WTC11 (cell line): Measurements from ENCODE around the gene FAM20A. TPM values are rescaled to one million over a fixed set of nuclear protein-coding genes. Genes with fewer than 3 reads are reported as not detected.

ENCODE experiments used
- ATAC-seq: fragments of 200-7000 bp; cut with Tn5 transposase; 2 replicates; pipeline ENCODE4 v1.10.0; 2021; ENCODE audit warnings: mild to moderate bottlenecking, moderate library complexity
- CTCF ChIA-PET: fragments of 300-600 bp; sonication (Branson Sonifier 250); formaldehyde crosslinking; loops from one replicate; lab custom pipeline; 2021; ENCODE audit warnings: antibody characterized with exemption; lab: Charles Lee
- POLR2A ChIA-PET: fragments of 350-600 bp; sonication (Branson Sonifier 250); formaldehyde crosslinking; loops from one replicate; lab custom pipeline; 2021; ENCODE audit warnings: antibody characterized with exemption; lab: Charles Lee
- DNase-seq: peaks from one replicate; pipeline ENCODE4 v3.0.0; 2021; ENCODE audit warnings: low spot score
- H3K27ac Mint-ChIP-seq: 2 replicates; pipeline ENCODE4 v1.8.0; 2021; ENCODE audit warnings: mixed read lengths
- H3K27me3 Mint-ChIP-seq: 2 replicates; pipeline ENCODE4 v1.8.0; 2021; ENCODE audit warnings: low read depth, mild to moderate bottlenecking, moderate library complexity, mixed read lengths
- H3K36me3 Mint-ChIP-seq: 2 replicates; pipeline ENCODE4 v1.8.0; 2021; ENCODE audit warnings: mixed read lengths
- H3K4me1 Mint-ChIP-seq: 2 replicates; pipeline ENCODE4 v1.8.0; 2022; ENCODE audit warnings: mixed read lengths
- H3K4me3 Mint-ChIP-seq: 2 replicates; pipeline ENCODE4 v1.8.0; 2021; ENCODE audit warnings: mild to moderate bottlenecking, moderate library complexity, mixed read lengths
- H3K9me3 Mint-ChIP-seq: 2 replicates; pipeline ENCODE4 v1.8.0; 2021; ENCODE audit warnings: mixed read lengths
- CDX4 ChIP-seq: fragments of 250-450 bp; sonication (Bioruptor Pico); IDR thresholded peaks from 2 replicates; pipeline ENCODE4 v1.9.0; 2021; ENCODE audit warnings: moderate library complexity, mild to moderate bottlenecking, inconsistent platforms, borderline replicate concordance
- CTCF ChIP-seq: fragments of 200-600 bp; IDR thresholded peaks from 2 replicates; pipeline ENCODE4 v1.8.0; 2022; ENCODE audit warnings: antibody characterized with exemption
- ELF4 ChIP-seq: sonication (generic); formaldehyde crosslinking; IDR thresholded peaks from 2 replicates; pipeline ENCODE4 v1.8.1; 2022; ENCODE audit warnings: low read depth, mild to moderate bottlenecking, moderate library complexity, missing genetic modification reagents
- EMX1 ChIP-seq: fragments of 250-450 bp; sonication (Bioruptor Pico); IDR thresholded peaks from 2 replicates; pipeline ENCODE4 v1.8.0; 2021; ENCODE audit warnings: mild to moderate bottlenecking
- ESRRA ChIP-seq: sonication (generic); formaldehyde crosslinking; IDR thresholded peaks from 2 replicates; pipeline ENCODE4 v1.8.1; 2022; ENCODE audit warnings: mild to moderate bottlenecking, missing genetic modification reagents, borderline replicate concordance
- FOXJ3 ChIP-seq: sonication (generic); formaldehyde crosslinking; IDR thresholded peaks from 2 replicates; pipeline ENCODE4 v1.9.0; 2021; ENCODE audit warnings: missing genetic modification reagents, mild to moderate bottlenecking, borderline replicate concordance
- FOXP4 ChIP-seq: sonication (generic); formaldehyde crosslinking; IDR thresholded peaks from 2 replicates; pipeline ENCODE4 v1.8.0; 2022; ENCODE audit warnings: mild to moderate bottlenecking, missing genetic modification reagents
- HMGA2 ChIP-seq: fragments of 250-450 bp; sonication (Bioruptor Pico); IDR thresholded peaks from 2 replicates; pipeline ENCODE4 v1.4.0; 2021; ENCODE audit warnings: mild to moderate bottlenecking, moderate library complexity
- JAZF1 ChIP-seq: fragments of 250-450 bp; sonication (Bioruptor Pico); IDR thresholded peaks from 2 replicates; pipeline ENCODE4 v1.9.0; 2021; ENCODE audit warnings: moderate library complexity, mild to moderate bottlenecking, inconsistent platforms
- NR1H2 ChIP-seq: sonication (generic); formaldehyde crosslinking; IDR thresholded peaks from 2 replicates; pipeline ENCODE4 v1.9.0; 2021; ENCODE audit warnings: mild to moderate bottlenecking, moderate library complexity, missing genetic modification reagents
- NR2C2 ChIP-seq: sonication (generic); formaldehyde crosslinking; IDR thresholded peaks from 2 replicates; pipeline ENCODE4 v1.8.0; 2022; ENCODE audit warnings: mild to moderate bottlenecking, missing genetic modification reagents
- PREB ChIP-seq: sonication (generic); formaldehyde crosslinking; IDR thresholded peaks from 2 replicates; pipeline ENCODE4 v1.8.1; 2022; ENCODE audit warnings: mild to moderate bottlenecking, missing genetic modification reagents, moderate library complexity, borderline replicate concordance
- PRRX2 ChIP-seq: fragments of 250-450 bp; sonication (Bioruptor Pico); IDR thresholded peaks from 2 replicates; pipeline ENCODE4 v1.8.0; 2021; ENCODE audit warnings: mild to moderate bottlenecking
- SMAD4 ChIP-seq: sonication (generic); formaldehyde crosslinking; IDR thresholded peaks from 2 replicates; pipeline ENCODE4 v1.8.0; 2022; ENCODE audit warnings: mild to moderate bottlenecking, missing genetic modification reagents
- TEAD1 ChIP-seq: sonication (generic); formaldehyde crosslinking; IDR thresholded peaks from 2 replicates; pipeline ENCODE4 v1.8.0; 2022; ENCODE audit warnings: mild to moderate bottlenecking, missing genetic modification reagents
- TEAD4 ChIP-seq: sonication (generic); formaldehyde crosslinking; IDR thresholded peaks from 2 replicates; pipeline ENCODE4 v1.8.0; 2022; ENCODE audit warnings: mild to moderate bottlenecking, missing genetic modification reagents
- ZBTB21 ChIP-seq: sonication (generic); formaldehyde crosslinking; IDR thresholded peaks from 2 replicates; pipeline ENCODE4 v1.8.1; 2023; ENCODE audit warnings: mild to moderate bottlenecking, missing genetic modification reagents, borderline replicate concordance
- total RNA-seq: library from RNA; stranded (reverse); gene quantifications from 3 replicates; pipeline ENCODE4 v1.2.3, GENCODE V29; 2021

The FAM20A gene
- total RNA-seq, 1 experiment from 2014 or later: 5.8 TPM

GRCh38 chr17:68640242-68640989 is 39.2 kb upstream of the FAM20A start (continued):
- TF ChIP-seq CTCF: no peak

GRCh38 chr17:68634345-68634876 is 33.2 kb upstream of the FAM20A start:
- TF ChIP-seq JAZF1 (CRISPR knock-in tag) (no peak), CDX4 (no peak), PRRX2 (CRISPR knock-in tag) (no peak), ZBTB21 (no peak), FOXP4 (CRISPR knock-in tag) (no peak), TEAD4 (CRISPR knock-in tag) (no peak), PREB (CRISPR knock-in tag) (no peak), ESRRA (CRISPR knock-in tag) (no peak), TEAD1 (CRISPR knock-in tag) (no peak), FOXJ3 (CRISPR knock-in tag) (no peak), NR2C2 (CRISPR knock-in tag) (no peak), ELF4 (CRISPR knock-in tag) (no peak), NR1H2 (CRISPR knock-in tag) (no peak)
- H3K4me3 Mint-ChIP-seq: no peak overlapping the region
- peaks cover 11% of the 10 kb centered on the region for H3K4me1 Mint-ChIP-seq

GRCh38 chr17:68628576-68628957 is 27.4 kb upstream of the FAM20A start:
- no peaks in the 10 kb centered on the region for H3K36me3 Mint-ChIP-seq
- 0 out of 2 replicates have a peak, but pooled peaks cover 4% of the 10 kb centered on the region for H3K4me1 Mint-ChIP-seq
- no peak overlapping the region for H3K4me3 Mint-ChIP-seq
- ChIA-PET CTCF (interaction anchor here (1.9 kb wide), 1 partner anchor 15 kb away, joined by 11 read pairs; no protein-coding TSS in a partner anchor), POLR2A (no interaction called here)
- no peak for DNase-seq
- no peaks in the 10 kb centered on the region for H3K27me3 Mint-ChIP-seq
- H3K27ac Mint-ChIP-seq: no peak overlapping the region
- ATAC-seq: no peak
- no peak for TF ChIP-seq SMAD4 (CRISPR knock-in tag)
- TF ChIP-seq ZBTB21: no peak
- TF ChIP-seq EMX1 (CRISPR knock-in tag): no peak
- no peak for TF ChIP-seq HMGA2
- TF ChIP-seq, all 79 proteins: peak for 0
- no peaks in the 10 kb centered on the region for H3K9me3 Mint-ChIP-seq

More at GRCh38 chr17:68634345-68634876, 33.2 kb upstream of the FAM20A start:
- ATAC-seq: no peak
- DNase-seq: no peak
- peaks cover 22% of the 10 kb centered on the region for H3K9me3 Mint-ChIP-seq
- CTCF ChIA-PET: interaction anchor here (0.5 to 0.6 kb wide), 2 partner anchors 20 to 347 kb away, joined by 3 to 5 read pairs; no protein-coding TSS in a partner anchor
- peaks cover 3% of the 10 kb centered on the region for H3K36me3 Mint-ChIP-seq
- no peak overlapping the region for H3K27ac Mint-ChIP-seq
- no peaks in the 10 kb centered on the region; the same call in 1 of the 2 replicates for H3K27me3 Mint-ChIP-seq
- POLR2A ChIA-PET: no interaction called here
